Mammary epithelial cell (primary cell): Measurements from ENCODE around the gene C19orf85.
A peak's percentile ranks its signal among the peaks of the same experiment; 100 is the strongest.

Source experiments
- EZH2 ChIP-seq: IDR thresholded peaks from 2 replicates; pipeline ENCODE4 v1.6.1; 2012; ENCODE audit warnings: low read length, inconsistent platforms, borderline replicate concordance
- TF ChIP-seq, protein P1 (sequence below), 2 donors: IDR thresholded peaks in 1 of 2; conservative IDR thresholded peaks in 1 of 2; 2 replicates each; pipeline ENCODE4 v1.5.1; 2011 to 2012; ENCODE audit warnings: inconsistent platforms in 2 of 2, low read length in 2 of 2, mild to moderate bottlenecking in 2 of 2, control low read depth in 1 of 2, low read depth in 1 of 2; ENCODE audit not compliant: insufficient read depth in 1 of 2; ENCODE audit errors: extremely low read depth in 1 of 2

DNA sequence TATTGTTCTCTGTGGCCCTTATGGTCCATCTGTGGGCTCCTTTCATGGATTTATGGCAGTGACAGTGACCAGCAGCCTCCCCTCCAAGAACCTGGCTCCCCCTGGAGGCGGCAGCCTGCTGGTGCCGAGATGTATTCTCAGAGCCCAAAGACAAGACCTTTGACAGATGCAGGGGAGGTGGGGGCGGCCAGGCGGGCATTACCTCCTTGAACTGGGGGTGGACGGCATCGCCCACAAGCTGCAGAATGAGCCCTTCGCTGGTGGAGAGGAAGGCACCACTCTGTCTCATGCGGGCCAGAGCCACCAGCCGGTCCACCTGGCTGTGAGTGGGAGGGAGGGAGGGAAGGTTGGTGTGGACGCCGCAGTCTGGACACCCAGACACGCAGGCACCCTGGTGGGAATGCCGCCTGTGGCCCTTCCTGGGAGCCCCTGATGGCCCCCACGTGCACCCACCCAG is 9.7 kb downstream of the C19orf85 start:
- TF ChIP-seq, protein P1, sequence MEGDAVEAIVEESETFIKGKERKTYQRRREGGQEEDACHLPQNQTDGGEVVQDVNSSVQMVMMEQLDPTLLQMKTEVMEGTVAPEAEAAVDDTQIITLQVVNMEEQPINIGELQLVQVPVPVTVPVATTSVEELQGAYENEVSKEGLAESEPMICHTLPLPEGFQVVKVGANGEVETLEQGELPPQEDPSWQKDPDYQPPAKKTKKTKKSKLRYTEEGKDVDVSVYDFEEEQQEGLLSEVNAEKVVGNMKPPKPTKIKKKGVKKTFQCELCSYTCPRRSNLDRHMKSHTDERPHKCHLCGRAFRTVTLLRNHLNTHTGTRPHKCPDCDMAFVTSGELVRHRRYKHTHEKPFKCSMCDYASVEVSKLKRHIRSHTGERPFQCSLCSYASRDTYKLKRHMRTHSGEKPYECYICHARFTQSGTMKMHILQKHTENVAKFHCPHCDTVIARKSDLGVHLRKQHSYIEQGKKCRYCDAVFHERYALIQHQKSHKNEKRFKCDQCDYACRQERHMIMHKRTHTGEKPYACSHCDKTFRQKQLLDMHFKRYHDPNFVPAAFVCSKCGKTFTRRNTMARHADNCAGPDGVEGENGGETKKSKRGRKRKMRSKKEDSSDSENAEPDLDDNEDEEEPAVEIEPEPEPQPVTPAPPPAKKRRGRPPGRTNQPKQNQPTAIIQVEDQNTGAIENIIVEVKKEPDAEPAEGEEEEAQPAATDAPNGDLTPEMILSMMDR (conservative IDR thresholded peaks at IDR 0.05 in 1 of 2, IDR thresholded peaks at IDR 0.05 in 1 of 2; ENCODE audit: extremely low read depth in 1 of 2, insufficient read depth in 1 of 2, low read depth in 1 of 2, low read length in 2 of 2), result peak; percentile 79 to 80
- no peak for TF ChIP-seq EZH2
